HG03045 (cell line): Measurements from ENCODE around the gene ZNF45.
"Not testable (repeated sequence)": the region's sequence is repeated elsewhere in the genome, so short reads cannot be mapped to it uniquely, and the experiment has no call there.

Source experiments
- ATAC-seq: cut with Tn5 transposase; IDR thresholded peaks from one replicate; pipeline ENCODE4 v1.9.1; 2021; ENCODE audit warnings: mild to moderate bottlenecking, moderate library complexity; ENCODE audit not compliant: unreplicated experiment

The ZNF45 gene

DNA sequence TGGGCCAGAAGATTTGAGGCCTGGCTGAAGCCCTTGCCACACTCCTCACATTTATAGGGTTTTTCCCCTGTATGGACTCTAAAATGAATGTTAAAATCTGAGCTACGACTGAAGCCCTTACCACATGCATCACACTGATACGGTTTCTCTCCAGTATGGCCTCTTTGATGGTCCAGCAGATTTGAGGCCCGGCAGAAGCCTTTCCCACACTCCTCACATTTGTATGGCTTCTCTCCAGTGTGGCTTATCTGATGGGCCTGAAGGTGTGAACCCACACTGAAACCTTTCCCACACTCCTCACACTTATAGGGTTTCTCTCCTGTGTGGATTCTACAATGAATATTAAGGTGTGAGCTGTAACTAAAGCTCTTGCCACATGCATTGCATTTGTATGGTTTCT is 21.0 kb downstream of the ZNF45 start:
- no peak for ATAC-seq

GRCh38 chr19:43913383-43913782 is 21.7 kb downstream of the ZNF45 start:
- ATAC-seq, result no peak

GRCh38 chr19:43910884-43911283 is 24.2 kb downstream of the ZNF45 start:
- ATAC-seq, result no peak

DNA sequence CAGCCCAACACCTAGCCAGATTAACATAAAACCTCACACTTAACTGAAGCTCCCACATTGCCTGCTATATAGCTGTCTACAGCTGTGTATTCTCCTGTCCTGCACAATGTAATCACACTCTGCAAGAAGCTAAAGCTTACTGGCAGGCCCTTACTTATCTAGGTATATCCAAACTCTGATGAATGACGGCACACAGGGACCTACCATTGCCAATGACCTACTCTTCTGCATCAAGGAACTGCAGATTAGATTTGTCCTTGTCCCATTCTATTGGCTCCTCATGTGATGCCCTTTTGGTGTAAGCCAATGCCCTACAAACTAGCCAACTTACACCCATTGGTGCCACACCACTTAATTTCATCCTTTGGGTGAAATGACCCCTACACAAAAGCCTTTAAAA is 26.4 kb downstream of the ZNF45 start:
- ATAC-seq, result no peak

- no peak for ATAC-seq
These were observed 28.3 kb downstream of the ZNF45 start for GRCh38 chr19:43906774-43907173.

GRCh38 chr19:43905897-43906296 is 29.2 kb downstream of the ZNF45 start:
- ATAC-seq, result no peak

DNA sequence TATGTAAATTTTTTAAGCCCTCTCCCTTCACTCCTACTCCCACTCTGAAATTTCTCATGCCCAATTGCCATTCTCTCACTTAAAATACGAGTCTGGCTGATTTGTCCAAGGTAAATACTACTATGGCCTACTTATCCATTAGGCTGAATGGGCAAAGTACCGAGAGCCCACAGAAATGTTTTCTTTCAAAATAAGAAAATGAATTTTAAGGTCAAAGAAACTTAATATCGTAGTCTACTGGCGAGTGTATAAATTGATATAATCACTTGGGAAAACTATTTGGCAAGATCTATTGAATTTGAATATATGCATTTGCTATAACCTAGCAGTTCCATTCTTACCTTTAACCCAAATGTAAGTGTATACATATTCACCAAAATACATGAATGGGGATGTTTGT is 32.7 kb downstream of the ZNF45 start:
- ATAC-seq, result no peak

- ATAC-seq, result peak; percentile 70
These were observed 33.4 kb downstream of the ZNF45 start for GRCh38 chr19:43901395-43902390.

DNA sequence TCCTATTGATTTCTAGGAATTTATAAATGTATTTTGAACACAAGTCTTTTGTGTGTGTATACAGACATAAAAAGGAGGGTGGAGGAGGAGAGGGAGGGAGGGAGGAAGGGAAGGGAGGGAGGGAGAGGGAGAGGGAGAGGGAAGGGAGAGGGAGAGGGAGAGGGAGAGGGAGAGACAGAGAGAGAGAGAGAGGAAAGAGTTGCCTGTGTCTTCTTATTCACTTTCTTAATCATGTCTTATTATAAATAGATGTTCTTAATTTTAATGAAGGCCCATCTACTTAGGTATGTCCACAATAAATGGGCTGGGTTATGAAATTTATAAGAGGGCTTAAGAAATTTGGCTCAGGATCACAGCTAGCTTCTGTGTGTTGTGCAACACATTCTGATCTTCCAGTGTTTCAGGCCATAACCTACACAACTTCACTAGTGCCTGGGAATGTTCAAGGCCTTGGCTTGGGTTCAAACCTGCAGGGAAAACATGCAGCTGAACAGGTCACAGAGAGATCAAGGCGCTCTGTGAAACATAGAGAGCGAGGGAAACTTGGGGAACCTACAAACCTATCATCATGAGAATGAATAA is 39.3 kb downstream of the ZNF45 start:
- ATAC-seq, result no peak

GRCh38 chr19:43883864-43884263 is 51.2 kb downstream of the ZNF45 start, which contains the start of gene ZNF404:
ZNF404 (minus strand) TSS chr19:43883964.
- ATAC-seq, result no peak

- no peak for ATAC-seq
These were observed 54.6 kb downstream of the ZNF45 start for GRCh38 chr19:43880483-43880882.

- no peak for ATAC-seq
These were observed 62.3 kb downstream of the ZNF45 start for GRCh38 chr19:43872547-43873336.

DNA sequence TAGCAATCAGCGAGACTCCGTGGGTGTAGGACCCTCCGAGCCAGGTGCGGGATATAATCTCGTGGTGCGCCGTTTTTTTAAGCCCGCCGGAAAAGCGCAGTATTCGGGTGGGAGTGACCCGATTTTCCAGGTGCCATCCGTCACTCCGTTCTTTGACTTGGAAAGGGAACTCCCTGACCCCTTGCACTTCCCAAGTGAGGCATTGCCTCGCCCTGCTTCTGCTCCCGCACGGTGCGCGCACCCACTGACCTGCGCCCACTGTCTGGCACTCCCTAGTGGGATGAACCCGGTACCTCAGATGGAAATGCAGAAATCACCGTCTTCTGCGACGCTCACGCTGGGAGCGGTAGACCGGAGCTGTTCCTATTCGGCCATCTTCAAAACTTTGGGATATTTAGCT is 68.2 kb downstream of the ZNF45 start:
- not testable (repeated sequence) for ATAC-seq
